BJ (cell line): Measurements from ENCODE around the gene GK2. TPM values are rescaled to one million over a fixed set of nuclear protein-coding genes. Genes with fewer than 3 reads are reported as not detected.

Experiments used
- CTCF ChIA-PET: fragments of 350-600 bp; formaldehyde crosslinking; extraction: SDS; loops from one replicate; lab custom pipeline; 2021; ENCODE audit warnings: antibody characterized with exemption, inconsistent platforms; lab: Yijun Ruan, JAX
- POLR2A ChIA-PET: fragments of 300-600 bp; sonication (Branson Sonifier 250); formaldehyde crosslinking; extraction: SDS; loops from one replicate; lab custom pipeline; 2021; ENCODE audit warnings: antibody characterized with exemption; lab: Charles Lee
- DNase-seq: peaks from one replicate; pipeline ENCODE4 v3.0.0-alpha.2; 2011; ENCODE audit warnings: low read depth
- H3K27me3 ChIP-seq: 2 replicates; pipeline ENCODE4 v1.6.0; 2011; ENCODE audit warnings: low read length; ENCODE audit not compliant: control insufficient read depth, insufficient read depth
- H3K36me3 ChIP-seq: 2 replicates; pipeline ENCODE4 v1.5.1; 2011; ENCODE audit warnings: low read length; ENCODE audit not compliant: control insufficient read depth, insufficient read depth
- H3K4me3 ChIP-seq: 2 replicates; pipeline ENCODE4 v1.5.1; 2011; ENCODE audit warnings: low read depth, mild to moderate bottlenecking, control low read depth, low read length
- CTCF ChIP-seq: IDR thresholded peaks from 2 replicates; pipeline ENCODE4 v1.5.1; 2011; ENCODE audit warnings: low read depth, mild to moderate bottlenecking, control low read depth, inconsistent platforms, low read length, moderate library complexity; ENCODE audit not compliant: insufficient read depth
- polyA plus RNA-seq: library from polyadenylated mRNA; depleted of rRNA; stranded (reverse); fragments of >200 nt; gene quantifications from 2 replicates; pipeline ENCODE4 v1.2.3, GENCODE V29; 2011

The GK2 gene
- polyA plus RNA-seq, 1 experiment, result not detected

- no peak for TF ChIP-seq CTCF
- no peaks in the 10 kb centered on the region for H3K27me3 ChIP-seq
- no peaks in the 10 kb centered on the region for H3K36me3 ChIP-seq
- no peak for DNase-seq
- CTCF ChIA-PET, result no interaction called here
- POLR2A ChIA-PET, result no interaction called here
- no peak overlapping the region for H3K4me3 ChIP-seq
Observed at GRCh38 chr4:79396794-79397193, 11.2 kb downstream of the GK2 start.

- DNase-seq, result no peak
- ChIA-PET CTCF (no interaction called here), POLR2A (no interaction called here)
- no peak for TF ChIP-seq CTCF
- Histone ChIP-seq H3K4me3 (no peak overlapping the region), H3K27me3 (no peaks in the 10 kb centered on the region), H3K36me3 (no peaks in the 10 kb centered on the region)
Observed at GRCh38 chr4:79395841-79396240, 12.2 kb downstream of the GK2 start.

GRCh38 chr4:79390890-79391289 lies 17.1 kb downstream of the GK2 start:
- TF ChIP-seq CTCF, result no peak
- Histone ChIP-seq H3K36me3 (no peaks in the 10 kb centered on the region), H3K27me3 (no peaks in the 10 kb centered on the region), H3K4me3 (no peak overlapping the region)
- ChIA-PET CTCF (no interaction called here), POLR2A (no interaction called here)
- DNase-seq, result no peak

GRCh38 chr4:79385641-79386040 lies 22.4 kb downstream of the GK2 start:
- H3K27me3 ChIP-seq, result no peaks in the 10 kb centered on the region
- no peak for DNase-seq
- no peaks in the 10 kb centered on the region for H3K36me3 ChIP-seq
- no peak for TF ChIP-seq CTCF
- POLR2A ChIA-PET, result no interaction called here
- H3K4me3 ChIP-seq, result no peak overlapping the region
- CTCF ChIA-PET, result no interaction called here

- CTCF ChIA-PET, result no interaction called here
- H3K27me3 ChIP-seq, result no peaks in the 10 kb centered on the region
- no peaks in the 10 kb centered on the region for H3K36me3 ChIP-seq
- no peak for TF ChIP-seq CTCF
- no peak overlapping the region for H3K4me3 ChIP-seq
- POLR2A ChIA-PET, result no interaction called here
- no peak for DNase-seq
Observed at GRCh38 chr4:79381161-79381560, 26.9 kb downstream of the GK2 start.
